A549 (cell line): Measurements from ENCODE around the gene GSC. TPM values are rescaled to one million over a fixed set of nuclear protein-coding genes. Genes with fewer than 3 reads are reported as not detected.
"Not testable (repeated sequence)": the region's sequence is repeated elsewhere in the genome, so short reads cannot be mapped to it uniquely, and the experiment has no call there.

ENCODE experiments used
- ATAC-seq, 2 experiments: fragments of 200-7000 bp in 1 of 2; fragments of >200 bp in 1 of 2; cut with Nextera tagmentation in 1 of 2; cut with Tn5 transposase in 1 of 2; 3 replicates each; pipeline versions ENCODE4 v1.8.0 to v1.9.1; 2018 to 2020; ENCODE audit warnings: mild to moderate bottlenecking in 1 of 2, moderate library complexity in 1 of 2
- CTCF ChIA-PET: fragments of 300-600 bp; sonication (Branson Sonifier 250); formaldehyde crosslinking; extraction: SDS; loops from one replicate; lab custom pipeline; 2021; ENCODE audit warnings: antibody characterized with exemption, inconsistent platforms; lab: Yijun Ruan, JAX
- POLR2A ChIA-PET: fragments of 350-600 bp; formaldehyde crosslinking; extraction: SDS; loops from one replicate; lab custom pipeline; 2021; ENCODE audit warnings: antibody characterized with exemption, inconsistent platforms; lab: Yijun Ruan, JAX
- DNase-seq, 2 experiments: peaks; one replicate each; pipeline versions ENCODE4 v3.0.0 to v3.0.0-alpha.2; 2011 to 2016; ENCODE audit warnings: low read depth in 1 of 2, low spot score in 1 of 2
- FAIRE-seq: peaks from 2 replicates; lab custom pipeline; 2011; peaks lifted over from hg19 to GRCh38; lab: Jason Lieb, UNC
- H3K27ac ChIP-seq, 2 experiments: fragments of >200 bp; sonication (Bioruptor Twin); formaldehyde crosslinking; 3 replicates each; pipeline ENCODE4 v1.5.1; 2016 to 2017
- H3K4me1 ChIP-seq: fragments of >200 bp; sonication (Bioruptor Twin); formaldehyde crosslinking; 3 replicates; pipeline ENCODE4 v1.6.1; 2016
- H3K4me2 ChIP-seq: fragments of >200 bp; sonication (Bioruptor Twin); formaldehyde crosslinking; 3 replicates; pipeline ENCODE4 v1.6.1; 2016
- H3K4me3 ChIP-seq: fragments of >200 bp; sonication (Bioruptor Twin); formaldehyde crosslinking; 3 replicates; pipeline ENCODE4 v1.5.1; 2016
- H3K9me3 ChIP-seq: fragments of >200 bp; sonication (Bioruptor Twin); formaldehyde crosslinking; 3 replicates; pipeline ENCODE4 v1.6.1; 2016
- CBX8 ChIP-seq: fragments of 200-600 bp; sonication (generic); IDR thresholded peaks from 2 replicates; pipeline ENCODE4 v1.6.1; 2016
- CEBPB ChIP-seq, 2 experiments: fragments of >200 bp in 1 of 2; sonication (Bioruptor Twin) in 1 of 2; formaldehyde crosslinking in 1 of 2; IDR thresholded peaks; 2 replicates each; pipeline ENCODE4 v1.6.1; 2012 to 2016
- EP300 ChIP-seq, 2 experiments: fragments of >200 bp; sonication (Bioruptor Twin); formaldehyde crosslinking; IDR thresholded peaks; 2 replicates in 1 of 2; 3 replicates in 1 of 2; pipeline ENCODE4 v1.6.1; 2016 to 2017
- JUNB ChIP-seq: fragments of >200 bp; sonication (Bioruptor Twin); formaldehyde crosslinking; IDR thresholded peaks from 2 replicates; pipeline ENCODE4 v1.6.1; 2016
- KDM1A ChIP-seq: fragments of 200-600 bp; sonication (generic); IDR thresholded peaks from 2 replicates; pipeline ENCODE4 v1.6.1; 2016; ENCODE audit warnings: low read depth, mild to moderate bottlenecking
- KDM5A ChIP-seq: fragments of 200-600 bp; sonication (generic); IDR thresholded peaks from 2 replicates; pipeline ENCODE4 v1.6.1; 2016; ENCODE audit warnings: antibody characterized with exemption, mild to moderate bottlenecking
- MAFK ChIP-seq: fragments of 450-650 bp; IDR thresholded peaks from 2 replicates; pipeline ENCODE4 v1.6.1; 2014; ENCODE audit not compliant: partially characterized antibody
- MAX ChIP-seq: IDR thresholded peaks from 2 replicates; pipeline ENCODE4 v1.6.1; 2012
- MAZ ChIP-seq: fragments of 150-350 bp; IDR thresholded peaks from 2 replicates; pipeline ENCODE4 v1.6.1; 2014; ENCODE audit warnings: antibody characterized with exemption, low read depth, low read length, borderline replicate concordance
- NFE2L2 ChIP-seq: fragments of 150-350 bp; conservative IDR thresholded peaks from 2 replicates; pipeline ENCODE4 v1.6.1; 2014; ENCODE audit warnings: low read length
- NPAS2 ChIP-seq: fragments of 250-450 bp; sonication (Bioruptor Pico); IDR thresholded peaks from 2 replicates; pipeline ENCODE4 v1.8.0; 2022; ENCODE audit warnings: mild to moderate bottlenecking, moderate library complexity, borderline replicate concordance
- PHF8 ChIP-seq: fragments of 200-600 bp; sonication (generic); IDR thresholded peaks from 2 replicates; pipeline ENCODE4 v1.6.1; 2016; ENCODE audit warnings: low read depth, mild to moderate bottlenecking, antibody characterized with exemption, moderate library complexity, borderline replicate concordance
- RARB ChIP-seq: fragments of 250-450 bp; sonication (Bioruptor Pico); IDR thresholded peaks from 2 replicates; pipeline ENCODE4 v1.8.0; 2021; ENCODE audit warnings: mild to moderate bottlenecking, moderate library complexity
- ZC3H11A ChIP-seq: fragments of 450-650 bp; IDR thresholded peaks from 2 replicates; pipeline ENCODE4 v1.6.1; 2014; ENCODE audit warnings: antibody characterized with exemption, mild to moderate bottlenecking
- WGBS: methylation state at CpG from one replicate; pipeline ENCODE4 v1.1.6; 2017; ENCODE audit errors: missing lambda C conversion rate; 5-methylcytosine and 5-hydroxymethylcytosine counted together
- polyA plus RNA-seq, 4 experiments: library from polyadenylated mRNA; depleted of rRNA in 3 of 4; stranded (reverse); fragments of >200 nt; fragmentation: RNase III in 1 of 4; extraction: RNeasy Plus Mini Kit Qiagen cat#74134 plus additional on column Dnase treatment in 1 of 4; gene quantifications; 2 replicates in 3 of 4; 3 replicates in 1 of 4; pipeline ENCODE4 v1.2.3, GENCODE V29; 2011 to 2017
- TF ChIP-seq, protein P1 (sequence below): IDR thresholded peaks from 2 replicates; pipeline ENCODE4 v1.6.1; 2012; ENCODE audit warnings: low read depth, borderline replicate concordance
- TF ChIP-seq, protein P2 (sequence below): fragments of 250-450 bp; sonication (Bioruptor Pico); IDR thresholded peaks from 2 replicates; pipeline ENCODE4 v1.5.0; 2020; ENCODE audit warnings: low read depth, mild to moderate bottlenecking, moderate library complexity
- TF ChIP-seq, protein P3 (sequence below): fragments of 450-650 bp; IDR thresholded peaks from 2 replicates; pipeline ENCODE4 v1.6.1; 2014; ENCODE audit warnings: antibody characterized with exemption
- TF ChIP-seq, protein P4 (sequence below): fragments of >200 bp; sonication (Bioruptor Twin); formaldehyde crosslinking; IDR thresholded peaks from 3 replicates; pipeline ENCODE4 v1.5.1; 2016
- TF ChIP-seq, protein P5 (sequence below): fragments of 250-450 bp; sonication (Bioruptor Pico); IDR thresholded peaks from 2 replicates; pipeline ENCODE4 v1.5.0; 2021; ENCODE audit warnings: mild to moderate bottlenecking, moderate library complexity, borderline replicate concordance

GSC gene
- polyA plus RNA-seq, 2 of the 4 experiments (the other 2 are of a cell fraction) = 0.17 TPM

DNA sequence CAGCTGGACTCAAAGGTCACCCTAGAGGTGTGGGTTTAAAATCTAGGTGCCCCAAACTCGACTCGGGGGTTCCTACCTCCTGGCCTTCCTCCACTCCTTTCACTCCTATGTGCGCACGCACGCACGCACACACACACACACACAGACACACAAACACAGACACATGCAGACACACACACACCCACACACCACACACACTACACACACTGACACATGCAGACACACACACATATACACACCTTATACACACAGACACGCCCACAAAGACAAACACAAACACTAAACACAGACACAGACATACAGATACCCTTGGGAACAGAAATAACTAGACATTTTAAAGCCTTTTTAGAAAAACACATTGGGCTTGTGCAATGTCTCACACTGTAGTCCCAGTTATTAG, 31.8 kb downstream of the GSC start:
- H3K4me2 ChIP-seq = no peak overlapping the region
- no peaks in the 10 kb centered on the region for H3K9me3 ChIP-seq
- CTCF ChIA-PET = interaction anchor here (0.6 kb wide), 1 partner anchor 9 kb away, joined by 3 read pairs; no protein-coding TSS in a partner anchor
- no peak for DNase-seq
- no peak for TF ChIP-seq MAZ
- TF ChIP-seq, protein P1, sequence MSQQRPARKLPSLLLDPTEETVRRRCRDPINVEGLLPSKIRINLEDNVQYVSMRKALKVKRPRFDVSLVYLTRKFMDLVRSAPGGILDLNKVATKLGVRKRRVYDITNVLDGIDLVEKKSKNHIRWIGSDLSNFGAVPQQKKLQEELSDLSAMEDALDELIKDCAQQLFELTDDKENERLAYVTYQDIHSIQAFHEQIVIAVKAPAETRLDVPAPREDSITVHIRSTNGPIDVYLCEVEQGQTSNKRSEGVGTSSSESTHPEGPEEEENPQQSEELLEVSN = no peak
- TF ChIP-seq, all 56 proteins: peak for 0
- FAIRE-seq = no peak
- H3K4me1 ChIP-seq = no peaks in the 10 kb centered on the region
- ATAC-seq = no peak
- no peak overlapping the region for H3K27ac ChIP-seq
- WGBS = 66% methylated on average over 7 of the region's 7 CpGs
- POLR2A ChIA-PET = no interaction called here
- H3K4me3 ChIP-seq = no peak overlapping the region

DNA sequence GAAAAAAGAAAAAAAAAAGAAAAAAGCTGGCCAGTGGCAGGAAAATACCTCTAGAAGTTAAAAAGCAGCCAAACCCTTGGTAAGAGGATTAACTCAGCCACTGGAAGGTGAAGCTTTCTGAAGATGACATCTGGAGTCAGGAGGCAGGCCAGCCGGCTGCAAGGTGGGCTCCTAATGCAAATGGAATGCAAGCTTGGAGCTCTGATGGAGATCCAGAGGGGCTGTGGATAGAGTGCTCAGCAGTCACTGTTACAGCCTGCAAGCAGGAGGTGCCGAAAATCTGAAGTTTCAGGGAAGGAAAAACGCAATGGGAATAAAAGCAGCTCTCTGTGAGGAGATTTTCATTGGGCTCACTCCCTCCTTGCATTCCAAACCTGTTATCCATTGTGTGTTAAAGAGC, 41.0 kb downstream of the GSC start:
- TF ChIP-seq, protein P2, sequence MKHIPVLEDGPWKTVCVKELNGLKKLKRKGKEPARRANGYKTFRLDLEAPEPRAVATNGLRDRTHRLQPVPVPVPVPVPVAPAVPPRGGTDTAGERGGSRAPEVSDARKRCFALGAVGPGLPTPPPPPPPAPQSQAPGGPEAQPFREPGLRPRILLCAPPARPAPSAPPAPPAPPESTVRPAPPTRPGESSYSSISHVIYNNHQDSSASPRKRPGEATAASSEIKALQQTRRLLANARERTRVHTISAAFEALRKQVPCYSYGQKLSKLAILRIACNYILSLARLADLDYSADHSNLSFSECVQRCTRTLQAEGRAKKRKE (CRISPR knock-in tag) = no peak
- TF ChIP-seq KDM1A = no peak
- TF ChIP-seq KDM5A = no peak
- TF ChIP-seq JUNB = no peak
- TF ChIP-seq, protein P3, sequence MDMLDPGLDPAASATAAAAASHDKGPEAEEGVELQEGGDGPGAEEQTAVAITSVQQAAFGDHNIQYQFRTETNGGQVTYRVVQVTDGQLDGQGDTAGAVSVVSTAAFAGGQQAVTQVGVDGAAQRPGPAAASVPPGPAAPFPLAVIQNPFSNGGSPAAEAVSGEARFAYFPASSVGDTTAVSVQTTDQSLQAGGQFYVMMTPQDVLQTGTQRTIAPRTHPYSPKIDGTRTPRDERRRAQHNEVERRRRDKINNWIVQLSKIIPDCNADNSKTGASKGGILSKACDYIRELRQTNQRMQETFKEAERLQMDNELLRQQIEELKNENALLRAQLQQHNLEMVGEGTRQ = no peak
- TF ChIP-seq ZC3H11A = no peak
- TF ChIP-seq, protein P4, sequence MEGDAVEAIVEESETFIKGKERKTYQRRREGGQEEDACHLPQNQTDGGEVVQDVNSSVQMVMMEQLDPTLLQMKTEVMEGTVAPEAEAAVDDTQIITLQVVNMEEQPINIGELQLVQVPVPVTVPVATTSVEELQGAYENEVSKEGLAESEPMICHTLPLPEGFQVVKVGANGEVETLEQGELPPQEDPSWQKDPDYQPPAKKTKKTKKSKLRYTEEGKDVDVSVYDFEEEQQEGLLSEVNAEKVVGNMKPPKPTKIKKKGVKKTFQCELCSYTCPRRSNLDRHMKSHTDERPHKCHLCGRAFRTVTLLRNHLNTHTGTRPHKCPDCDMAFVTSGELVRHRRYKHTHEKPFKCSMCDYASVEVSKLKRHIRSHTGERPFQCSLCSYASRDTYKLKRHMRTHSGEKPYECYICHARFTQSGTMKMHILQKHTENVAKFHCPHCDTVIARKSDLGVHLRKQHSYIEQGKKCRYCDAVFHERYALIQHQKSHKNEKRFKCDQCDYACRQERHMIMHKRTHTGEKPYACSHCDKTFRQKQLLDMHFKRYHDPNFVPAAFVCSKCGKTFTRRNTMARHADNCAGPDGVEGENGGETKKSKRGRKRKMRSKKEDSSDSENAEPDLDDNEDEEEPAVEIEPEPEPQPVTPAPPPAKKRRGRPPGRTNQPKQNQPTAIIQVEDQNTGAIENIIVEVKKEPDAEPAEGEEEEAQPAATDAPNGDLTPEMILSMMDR = no peak
- no peak for TF ChIP-seq PHF8
- Histone ChIP-seq H3K9me3 (no peaks in the 10 kb centered on the region), H3K27ac (no peak overlapping the region), H3K4me2 (no peak overlapping the region), H3K4me1 (no peaks in the 10 kb centered on the region), H3K4me3 (no peak overlapping the region)
- FAIRE-seq (no peak), ATAC-seq (no peak), DNase-seq (no peak)
- ChIA-PET CTCF (interaction anchor here (0.7 kb wide), 2 partner anchors 9 to 262 kb away, joined by 3 to 4 read pairs; no protein-coding TSS in a partner anchor), POLR2A (no interaction called here)
- WGBS = 59% methylated on average over 2 of the region's 3 CpGs

DNA sequence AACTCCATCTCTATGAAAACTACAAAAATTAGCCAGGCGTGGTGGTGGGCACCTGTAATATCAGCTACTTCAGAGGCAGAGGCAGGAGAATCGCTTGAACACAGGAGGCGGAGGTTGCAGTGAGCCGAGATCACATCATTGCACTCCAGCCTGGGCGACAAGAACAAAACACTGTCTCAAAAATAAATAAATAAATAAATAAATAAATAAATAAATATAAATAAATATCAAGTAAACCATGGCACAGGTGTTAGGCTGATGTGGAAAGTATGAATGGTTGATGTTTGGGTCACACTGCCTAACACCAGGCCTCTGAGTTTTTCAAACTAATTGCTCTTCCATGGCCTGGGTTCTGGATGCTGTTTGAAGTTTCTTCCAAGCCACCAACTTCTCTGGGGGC, 41.5 kb downstream of the GSC start:
- POLR2A ChIA-PET, DNase-seq, FAIRE-seq, H3K4me3 ChIP-seq, ATAC-seq, H3K4me1 ChIP-seq, H3K4me2 ChIP-seq, H3K27ac ChIP-seq, H3K9me3 ChIP-seq: not testable (repeated sequence)
- 86% methylated on average over 5 of the region's 5 CpGs for WGBS
- CTCF ChIA-PET = interaction anchor here (0.7 kb wide), 1 partner anchor 10 kb away, joined by 3 read pairs; no protein-coding TSS in a partner anchor

DNA sequence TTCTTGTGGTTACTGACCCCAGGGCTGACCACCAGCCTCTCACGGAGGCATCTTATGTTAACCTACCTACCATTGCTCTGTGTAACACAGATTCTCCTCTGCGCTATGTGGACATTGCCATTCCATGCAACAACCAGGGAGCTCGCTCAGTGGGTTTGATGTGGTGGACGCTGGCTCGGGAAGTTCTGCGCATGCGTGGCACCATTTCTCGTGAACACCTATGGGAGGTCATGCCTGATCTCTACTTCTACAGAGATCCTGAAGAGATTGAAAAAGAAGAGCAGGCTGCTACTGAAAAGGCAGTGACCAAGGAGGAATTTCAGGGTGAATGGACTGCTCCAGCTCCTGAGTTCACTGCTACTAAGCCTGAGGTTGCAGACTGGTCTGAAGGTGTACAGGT, 43.3 kb downstream of the GSC start:
- H3K4me3 ChIP-seq, H3K4me2 ChIP-seq, H3K4me1 ChIP-seq, CTCF ChIA-PET, DNase-seq, ATAC-seq, H3K9me3 ChIP-seq, H3K27ac ChIP-seq, POLR2A ChIA-PET, FAIRE-seq: not testable (repeated sequence)
- 54% methylated on average over 8 of the region's 8 CpGs for WGBS

GRCh38 chr14:94724993-94725392, 44.9 kb downstream of the GSC start:
- Histone ChIP-seq H3K4me1 (no peaks in the 10 kb centered on the region), H3K9me3 (no peaks in the 10 kb centered on the region), H3K4me2 (no peak overlapping the region), H3K27ac (no peak overlapping the region), H3K4me3 (no peak overlapping the region)
- CTCF ChIA-PET = interaction anchor here (1.3 to 1.6 kb wide), 2 partner anchors 23 to 35 kb away, joined by 3 to 4 read pairs; no protein-coding TSS in a partner anchor
- DNase-seq = no peak
- POLR2A ChIA-PET = interaction anchor here (0.6 kb wide), 1 partner anchor 437 kb away, joined by 3 read pairs; no protein-coding TSS in a partner anchor
- WGBS = 18% methylated on average over 2 of the region's 2 CpGs
- no peak for ATAC-seq
- FAIRE-seq = no peak
- TF ChIP-seq CEBPB (IDR thresholded peaks at IDR 0.05) = no peak
- no peak for TF ChIP-seq MAX
- no peak for TF ChIP-seq EP300 (IDR thresholded peaks at IDR 0.05)
- TF ChIP-seq, protein P5, sequence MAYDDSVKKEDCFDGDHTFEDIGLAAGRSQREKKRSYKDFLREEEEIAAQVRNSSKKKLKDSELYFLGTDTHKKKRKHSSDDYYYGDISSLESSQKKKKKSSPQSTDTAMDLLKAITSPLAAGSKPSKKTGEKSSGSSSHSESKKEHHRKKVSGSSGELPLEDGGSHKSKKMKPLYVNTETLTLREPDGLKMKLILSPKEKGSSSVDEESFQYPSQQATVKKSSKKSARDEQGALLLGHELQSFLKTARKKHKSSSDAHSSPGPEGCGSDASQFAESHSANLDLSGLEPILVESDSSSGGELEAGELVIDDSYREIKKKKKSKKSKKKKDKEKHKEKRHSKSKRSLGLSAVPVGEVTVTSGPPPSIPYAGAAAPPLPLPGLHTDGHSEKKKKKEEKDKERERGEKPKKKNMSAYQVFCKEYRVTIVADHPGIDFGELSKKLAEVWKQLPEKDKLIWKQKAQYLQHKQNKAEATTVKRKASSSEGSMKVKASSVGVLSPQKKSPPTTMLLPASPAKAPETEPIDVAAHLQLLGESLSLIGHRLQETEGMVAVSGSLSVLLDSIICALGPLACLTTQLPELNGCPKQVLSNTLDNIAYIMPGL (CRISPR knock-in tag) = no peak
- no peak for TF ChIP-seq RARB
- no peak for TF ChIP-seq NPAS2 (CRISPR knock-in tag)
- TF ChIP-seq MAFK = no peak
- TF ChIP-seq CBX8 = no peak
- no peak for TF ChIP-seq NFE2L2
